HEK293 (cell line): ENCODE measurements around the gene PYGO2.

ENCODE experiments used
- AEBP2 ChIP-seq: fragments of 450-650 bp; formaldehyde crosslinking; IDR thresholded peaks from 2 replicates; pipeline ENCODE4 v1.5.1; 2016; ENCODE audit warnings: missing biosample characterization, missing genetic modification characterization, borderline replicate concordance
- BCL6B ChIP-seq: fragments of 450-650 bp; formaldehyde crosslinking; IDR thresholded peaks from 2 replicates; pipeline ENCODE4 v1.5.1; 2017; ENCODE audit warnings: missing biosample characterization, missing genetic modification characterization
- HOXA7 ChIP-seq: sonication (generic); formaldehyde crosslinking; IDR thresholded peaks from 2 replicates; pipeline ENCODE4 v1.8.1; 2022; ENCODE audit warnings: missing genetic modification reagents, borderline replicate concordance
- INSM2 ChIP-seq: fragments of 450-650 bp; formaldehyde crosslinking; IDR thresholded peaks from 2 replicates; pipeline ENCODE4 v1.5.1; 2016; ENCODE audit warnings: missing biosample characterization, missing genetic modification characterization
- MEIS1 ChIP-seq: sonication (generic); formaldehyde crosslinking; IDR thresholded peaks from 2 replicates; pipeline ENCODE4 v1.8.1; 2022; ENCODE audit warnings: missing genetic modification reagents, mild to moderate bottlenecking, borderline replicate concordance
- OVOL3 ChIP-seq: fragments of 450-650 bp; formaldehyde crosslinking; IDR thresholded peaks from 2 replicates; pipeline ENCODE4 v1.5.1; 2016; ENCODE audit warnings: missing biosample characterization, missing genetic modification characterization
- PRDM4 ChIP-seq: fragments of 450-650 bp; formaldehyde crosslinking; IDR thresholded peaks from 2 replicates; pipeline ENCODE4 v1.5.1; 2017; ENCODE audit warnings: missing biosample characterization, missing genetic modification characterization
- TRIM28 ChIP-seq: IDR thresholded peaks from 2 replicates; pipeline ENCODE4 v1.6.1; 2011; ENCODE audit warnings: low read length, control low read depth, borderline replicate concordance
- WT1 ChIP-seq: fragments of 450-650 bp; formaldehyde crosslinking; IDR thresholded peaks from 2 replicates; pipeline ENCODE4 v1.5.1; 2016; ENCODE audit warnings: missing biosample characterization, missing genetic modification characterization
- YY1 ChIP-seq: fragments of 450-650 bp; formaldehyde crosslinking; IDR thresholded peaks from 2 replicates; pipeline ENCODE4 v1.5.1; 2018; ENCODE audit warnings: missing biosample characterization, missing genetic modification characterization
- ZBTB17 ChIP-seq: fragments of 450-650 bp; formaldehyde crosslinking; IDR thresholded peaks from 2 replicates; pipeline ENCODE4 v1.5.1; 2016; ENCODE audit warnings: missing biosample characterization, missing genetic modification characterization
- ZBTB20 ChIP-seq: fragments of 450-650 bp; formaldehyde crosslinking; IDR thresholded peaks from 2 replicates; pipeline ENCODE4 v1.5.1; 2016; ENCODE audit warnings: missing biosample characterization, missing genetic modification characterization
- ZBTB21 ChIP-seq: fragments of 450-650 bp; formaldehyde crosslinking; IDR thresholded peaks from 2 replicates; pipeline ENCODE4 v1.5.1; 2017; ENCODE audit warnings: missing biosample characterization, missing genetic modification characterization
- ZFHX2 ChIP-seq: fragments of 450-650 bp; formaldehyde crosslinking; conservative IDR thresholded peaks from 2 replicates; pipeline ENCODE4 v1.5.1; 2016; ENCODE audit warnings: missing biosample characterization, missing genetic modification characterization
- ZFP41 ChIP-seq: fragments of 450-650 bp; formaldehyde crosslinking; IDR thresholded peaks from 2 replicates; pipeline ENCODE4 v1.5.1; 2016; ENCODE audit warnings: missing biosample characterization, missing genetic modification characterization, borderline replicate concordance
- ZNF132 ChIP-seq: fragments of 450-650 bp; formaldehyde crosslinking; IDR thresholded peaks from 2 replicates; pipeline ENCODE4 v1.5.1; 2017; ENCODE audit warnings: missing biosample characterization, missing genetic modification characterization, borderline replicate concordance
- ZNF169 ChIP-seq: fragments of 450-650 bp; formaldehyde crosslinking; IDR thresholded peaks from 2 replicates; pipeline ENCODE4 v1.5.1; 2016; ENCODE audit warnings: missing biosample characterization, missing genetic modification characterization
- ZNF274 ChIP-seq, 2 experiments: fragments of 200-500 bp in 1 of 2; fragments of 450-650 bp in 1 of 2; sonication (Bioruptor generic) in 1 of 2; formaldehyde crosslinking in 1 of 2; IDR thresholded peaks; 2 replicates each; pipeline versions ENCODE4 v1.5.1 to v1.6.1; 2014 to 2016; ENCODE audit warnings: borderline replicate concordance in 1 of 2, inconsistent platforms in 1 of 2, low read length in 1 of 2, missing biosample characterization in 1 of 2, missing genetic modification characterization in 1 of 2
- ZNF302 ChIP-seq: fragments of 450-650 bp; formaldehyde crosslinking; IDR thresholded peaks from 2 replicates; pipeline ENCODE4 v1.5.1; 2016; ENCODE audit warnings: missing biosample characterization, missing genetic modification characterization, low read depth
- ZNF311 ChIP-seq: fragments of 450-650 bp; formaldehyde crosslinking; IDR thresholded peaks from 2 replicates; pipeline ENCODE4 v1.5.1; 2017; ENCODE audit warnings: missing biosample characterization, missing genetic modification characterization, borderline replicate concordance
- ZNF324 ChIP-seq: fragments of 450-650 bp; formaldehyde crosslinking; IDR thresholded peaks from 2 replicates; pipeline ENCODE4 v1.5.1; 2016; ENCODE audit warnings: missing biosample characterization, missing genetic modification characterization
- ZNF354C ChIP-seq: fragments of 450-650 bp; formaldehyde crosslinking; IDR thresholded peaks from 2 replicates; pipeline ENCODE4 v1.5.1; 2016; ENCODE audit warnings: missing biosample characterization, missing genetic modification characterization, low read depth, borderline replicate concordance
- ZNF423 ChIP-seq: fragments of 450-650 bp; formaldehyde crosslinking; IDR thresholded peaks from 2 replicates; pipeline ENCODE4 v1.5.1; 2016; ENCODE audit warnings: missing biosample characterization, missing genetic modification characterization
- ZNF521 ChIP-seq: fragments of 450-650 bp; formaldehyde crosslinking; IDR thresholded peaks from 2 replicates; pipeline ENCODE4 v1.5.1; 2017; ENCODE audit warnings: missing biosample characterization, mild to moderate bottlenecking, missing genetic modification characterization
- ZNF530 ChIP-seq: fragments of 450-650 bp; formaldehyde crosslinking; IDR thresholded peaks from 2 replicates; pipeline ENCODE4 v1.5.1; 2016; ENCODE audit warnings: low read depth, missing biosample characterization, missing genetic modification characterization
- ZNF560 ChIP-seq: fragments of 450-650 bp; formaldehyde crosslinking; IDR thresholded peaks from 2 replicates; pipeline ENCODE4 v1.5.1; 2017; ENCODE audit warnings: missing biosample characterization, missing genetic modification characterization, borderline replicate concordance
- ZNF600 ChIP-seq: fragments of 450-650 bp; formaldehyde crosslinking; IDR thresholded peaks from 2 replicates; pipeline ENCODE4 v1.5.1; 2016; ENCODE audit warnings: missing biosample characterization, missing genetic modification characterization
- ZNF624 ChIP-seq: fragments of 450-650 bp; formaldehyde crosslinking; IDR thresholded peaks from 2 replicates; pipeline ENCODE4 v1.5.1; 2017; ENCODE audit warnings: missing biosample characterization, missing genetic modification characterization
- ZNF701 ChIP-seq: fragments of 450-650 bp; formaldehyde crosslinking; IDR thresholded peaks from 2 replicates; pipeline ENCODE4 v1.5.1; 2016; ENCODE audit warnings: missing biosample characterization, missing genetic modification characterization
- ZNF843 ChIP-seq: fragments of 450-650 bp; formaldehyde crosslinking; IDR thresholded peaks from 2 replicates; pipeline ENCODE4 v1.5.1; 2016; ENCODE audit warnings: missing biosample characterization, missing genetic modification characterization
- ZSCAN30 ChIP-seq: fragments of 450-650 bp; IDR thresholded peaks from 2 replicates; pipeline ENCODE4 v1.5.1; 2018; ENCODE audit warnings: missing biosample characterization, mild to moderate bottlenecking, missing genetic modification characterization, moderate library complexity
- ZSCAN4 ChIP-seq: fragments of 450-650 bp; formaldehyde crosslinking; IDR thresholded peaks from 2 replicates; pipeline ENCODE4 v1.5.1; 2017; ENCODE audit warnings: missing biosample characterization, missing genetic modification characterization

The PYGO2 gene

GRCh38 chr1:154936555-154937084 is 25.0 kb downstream of the PYGO2 start, which contains the start of gene PMVK (continued):
- TF ChIP-seq ZNF530 (tag by site-specific recombination) (no peak), MEIS1 (no peak), ZNF560 (tag by site-specific recombination) (no peak), ZFHX2 (no peak), ZBTB21 (tag by site-specific recombination) (no peak), ZFP41 (no peak), ZNF324 (tag by site-specific recombination) (peak; percentile 80), ZNF132 (tag by site-specific recombination) (no peak), ZNF311 (tag by site-specific recombination) (no peak), PRDM4 (tag by site-specific recombination) (no peak), ZNF302 (tag by site-specific recombination) (no peak), WT1 (tag by site-specific recombination) (peak; percentile 76), ZSCAN4 (tag by site-specific recombination) (no peak), ZNF701 (tag by site-specific recombination) (no peak), ZNF624 (tag by site-specific recombination) (no peak), TRIM28 (peak; percentile 11; the same call in 1 of the 2 replicates), ZBTB20 (peak; percentile 65), ZBTB17 (tag by site-specific recombination) (no peak; the same call in none of the 2 replicates), BCL6B (tag by site-specific recombination) (no peak), INSM2 (tag by site-specific recombination) (no peak), OVOL3 (0 out of 2 replicates have a peak, but pooled peaks have one; percentile 15), ZNF843 (no peak; the same call in none of the 2 replicates), ZNF169 (no peak), ZNF274 (IDR thresholded peaks at IDR 0.05; ENCODE audit: low read length) (no peak), ZNF274 (tag by site-specific recombination; IDR thresholded peaks at IDR 0.05; ENCODE audit: borderline replicate concordance) (no peak), ZSCAN30 (tag by site-specific recombination) (peak; percentile 61), ZNF423 (0 out of 2 replicates have a peak, but pooled peaks have one; percentile 53), ZNF521 (no peak), YY1 (tag by site-specific recombination) (peak; percentile 58; the same call in 1 of the 2 replicates), ZNF600 (tag by site-specific recombination) (peak; percentile 96), AEBP2 (no peak), HOXA7 (CRISPR knock-in tag) (no peak), ZNF354C (tag by site-specific recombination) (no peak)
